Lower leg skin (tissue), 4 donors: ENCODE results near the gene ADGRV1. TPM values are rescaled to one million over a fixed set of nuclear protein-coding genes. Genes with fewer than 3 reads are reported as not detected.
"Not testable (repeated sequence)": the region's sequence is repeated elsewhere in the genome, so short reads cannot be mapped to it uniquely, and the experiment has no call there.

Experiments
- DNase-seq, 2 donors: peaks; one replicate each; pipeline ENCODE4 v3.0.0-alpha.2; 2019; ENCODE audit warnings: low spot score in 2 of 2
- H3K4me3 ChIP-seq: fragments of 200-600 bp; sonication (generic); 2 replicates; pipeline ENCODE4 v1.5.1; 2017; ENCODE audit warnings: mild to moderate bottlenecking, low read depth; ENCODE audit not compliant: poor library complexity, severe bottlenecking
- POLR2A ChIP-seq, 2 donors: fragments of 450-650 bp; IDR thresholded peaks; one replicate each; pipeline ENCODE4 v1.6.1; 2016 to 2017; ENCODE audit warnings: antibody characterized with exemption in 2 of 2, mild to moderate bottlenecking in 1 of 2, moderate library complexity in 1 of 2
- WGBS, 2 donors: methylation state at CpG; one replicate each; pipeline ENCODE4 v1.1.5; 2018; 5-methylcytosine and 5-hydroxymethylcytosine counted together
- intact Hi-C: fragments of 100-400 bp; cut with DNase I; formaldehyde crosslinking; loops from one replicate; pipeline ENCODE4 v1.15.0; 2023; ENCODE audit warnings: low total_unique reads
- total RNA-seq, 4 donors: library from RNA; depleted of rRNA; stranded (reverse); fragments of >200 nt; gene quantifications; one replicate each; pipeline ENCODE4 v1.1.0, GENCODE V29; 2016
- TF ChIP-seq, protein P1 (sequence below), 3 donors: fragments of 450-650 bp; IDR thresholded peaks; one replicate each; pipeline ENCODE4 v1.5.1; 2016; ENCODE audit warnings: antibody characterized with exemption in 3 of 3, mild to moderate bottlenecking in 3 of 3, moderate library complexity in 2 of 3

ADGRV1 gene
- total RNA-seq, 4 donors from 2014 or later: 1.2 to 4.0 (median 2.7) TPM

- intact Hi-C loops: no loop called here
- DNase-seq: no peak
- no peak for TF ChIP-seq POLR2A (IDR thresholded peaks at IDR 0.05)
- TF ChIP-seq, protein P1, sequence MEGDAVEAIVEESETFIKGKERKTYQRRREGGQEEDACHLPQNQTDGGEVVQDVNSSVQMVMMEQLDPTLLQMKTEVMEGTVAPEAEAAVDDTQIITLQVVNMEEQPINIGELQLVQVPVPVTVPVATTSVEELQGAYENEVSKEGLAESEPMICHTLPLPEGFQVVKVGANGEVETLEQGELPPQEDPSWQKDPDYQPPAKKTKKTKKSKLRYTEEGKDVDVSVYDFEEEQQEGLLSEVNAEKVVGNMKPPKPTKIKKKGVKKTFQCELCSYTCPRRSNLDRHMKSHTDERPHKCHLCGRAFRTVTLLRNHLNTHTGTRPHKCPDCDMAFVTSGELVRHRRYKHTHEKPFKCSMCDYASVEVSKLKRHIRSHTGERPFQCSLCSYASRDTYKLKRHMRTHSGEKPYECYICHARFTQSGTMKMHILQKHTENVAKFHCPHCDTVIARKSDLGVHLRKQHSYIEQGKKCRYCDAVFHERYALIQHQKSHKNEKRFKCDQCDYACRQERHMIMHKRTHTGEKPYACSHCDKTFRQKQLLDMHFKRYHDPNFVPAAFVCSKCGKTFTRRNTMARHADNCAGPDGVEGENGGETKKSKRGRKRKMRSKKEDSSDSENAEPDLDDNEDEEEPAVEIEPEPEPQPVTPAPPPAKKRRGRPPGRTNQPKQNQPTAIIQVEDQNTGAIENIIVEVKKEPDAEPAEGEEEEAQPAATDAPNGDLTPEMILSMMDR (IDR thresholded peaks at IDR 0.05): no peak
Observed at GRCh38 chr5:90916947-90917800, 358.6 kb downstream of the ADGRV1 start.

GRCh38 chr5:90917928-90918668, 359.5 kb downstream of the ADGRV1 start:
- no peak overlapping the region for H3K4me3 ChIP-seq
- WGBS, 2 donors: 70 to 71% methylated on average over 6 of the region's 6 CpGs
- intact Hi-C loops: no loop called here
- no peak for DNase-seq
- no peak for TF ChIP-seq POLR2A (IDR thresholded peaks at IDR 0.05)
- TF ChIP-seq, protein P1 (IDR thresholded peaks at IDR 0.05): no peak

More at GRCh38 chr5:90916947-90917800, 358.6 kb downstream of the ADGRV1 start:
- no peak overlapping the region for H3K4me3 ChIP-seq
- 55 to 80% methylated on average over 3 of the region's 3 CpGs for WGBS, 2 donors

GRCh38 chr5:90921418-90921973, 362.9 kb downstream of the ADGRV1 start:
- 88 to 95% methylated on average over 2 of the region's 2 CpGs for WGBS, 2 donors
- TF ChIP-seq, protein P1 (IDR thresholded peaks at IDR 0.05): no peak
- no peak for TF ChIP-seq POLR2A (IDR thresholded peaks at IDR 0.05)
- intact Hi-C loops: no loop called here
- H3K4me3 ChIP-seq: no peak overlapping the region
- no peak for DNase-seq

DNA sequence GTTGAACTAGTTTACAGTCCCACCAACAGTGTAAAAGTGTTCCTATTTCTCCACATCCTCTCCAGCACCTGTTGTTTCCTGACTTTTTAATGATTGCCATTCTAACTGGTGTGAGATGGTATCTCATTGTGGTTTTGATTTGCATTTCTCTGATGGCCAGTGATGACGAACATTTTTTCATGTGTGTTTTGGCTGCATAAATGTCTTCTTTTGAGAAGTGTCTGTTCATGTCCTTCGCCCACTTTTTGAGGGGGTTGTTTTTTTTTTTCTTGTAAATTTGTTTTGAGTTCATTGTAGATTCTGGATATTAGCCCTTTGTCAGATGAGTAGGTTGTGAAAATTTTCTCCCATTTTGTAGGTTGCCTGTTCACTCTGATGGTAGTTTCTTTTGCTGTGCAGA, 365.6 kb downstream of the ADGRV1 start:
- 80 to 100% methylated on average over 2 of the region's 2 CpGs for WGBS, 2 donors
- DNase-seq, intact Hi-C loops, H3K4me3 ChIP-seq: not testable (repeated sequence)

DNA sequence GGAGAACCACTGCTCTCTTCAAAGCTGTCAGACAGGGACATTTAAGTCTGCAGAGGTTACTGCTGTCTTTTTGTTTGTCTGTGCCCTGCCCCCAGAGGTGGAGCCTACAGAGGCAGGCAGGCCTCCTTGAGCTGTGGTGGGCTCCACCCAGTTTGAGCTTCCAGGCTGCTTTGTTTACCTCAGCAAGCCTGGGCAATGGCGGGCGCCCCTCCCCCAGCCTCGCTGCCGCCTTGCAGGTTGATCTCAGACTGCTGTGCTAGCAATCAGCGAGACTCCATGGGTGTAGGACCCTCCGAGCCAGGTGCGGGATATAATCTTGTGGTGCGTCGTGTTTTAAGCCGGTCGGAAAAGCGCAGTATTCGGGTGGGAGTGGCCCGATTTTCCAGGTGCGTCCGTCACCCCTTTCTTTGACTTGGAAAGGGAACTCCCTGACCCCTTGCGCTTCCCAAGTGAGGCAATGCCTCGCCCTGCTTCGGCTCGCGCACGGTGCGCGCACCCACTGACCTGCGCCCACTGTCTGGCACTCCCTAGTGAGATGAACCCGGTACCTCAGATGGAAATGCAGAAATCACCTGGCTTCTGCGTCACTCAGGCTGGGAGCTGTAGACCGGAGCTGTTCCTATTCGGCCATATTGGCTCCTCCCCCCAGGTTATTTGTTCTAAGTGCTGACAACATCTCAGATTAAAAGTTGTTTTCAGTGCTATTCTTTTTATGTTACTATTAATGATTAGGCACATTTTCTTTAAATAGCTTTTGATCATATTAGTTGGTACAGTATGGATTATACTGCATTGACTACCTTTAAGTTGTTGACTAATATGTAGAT, 370.6 kb downstream of the ADGRV1 start:
- intact Hi-C loops, DNase-seq, H3K4me3 ChIP-seq: not testable (repeated sequence)
- WGBS, 2 donors: 93% methylated on average over 13 to 26 of the region's 29 CpGs

GRCh38 chr5:90930062-90930461, 371.5 kb downstream of the ADGRV1 start:
- TF ChIP-seq, protein P1 (IDR thresholded peaks at IDR 0.05): no peak
- no peak for TF ChIP-seq POLR2A (IDR thresholded peaks at IDR 0.05)
- intact Hi-C loops: loop anchor here (5.0 kb wide), 1 partner anchor 162 kb away; no protein-coding TSS in a partner anchor
- 49 to 55% methylated on average over 5 of the region's 5 CpGs for WGBS, 2 donors
- H3K4me3 ChIP-seq: no peak overlapping the region
- no peak for DNase-seq
